ENCODE data around the gene KIF3C.

DNA sequence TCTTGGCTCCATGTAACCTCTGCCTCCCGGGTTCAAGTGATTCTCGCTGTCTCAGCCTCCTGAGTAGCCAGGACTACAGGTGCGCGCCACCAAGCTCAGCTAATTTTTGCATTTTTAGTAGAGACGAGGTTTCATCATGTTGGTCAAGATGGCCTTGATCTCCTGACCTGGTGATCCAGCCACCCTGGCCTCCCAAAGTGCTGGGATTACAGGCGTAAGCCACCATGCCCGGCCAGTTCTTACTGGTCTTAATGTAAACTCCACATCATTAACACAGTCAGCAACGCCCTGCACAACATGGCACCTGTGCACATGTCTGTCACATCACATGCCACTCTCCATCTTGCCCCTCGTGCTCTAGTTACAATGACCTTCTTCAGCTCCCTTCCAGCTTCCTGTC lies 5.8 kb upstream of the KIF3C start:
- TF ChIP-seq, protein P1, sequence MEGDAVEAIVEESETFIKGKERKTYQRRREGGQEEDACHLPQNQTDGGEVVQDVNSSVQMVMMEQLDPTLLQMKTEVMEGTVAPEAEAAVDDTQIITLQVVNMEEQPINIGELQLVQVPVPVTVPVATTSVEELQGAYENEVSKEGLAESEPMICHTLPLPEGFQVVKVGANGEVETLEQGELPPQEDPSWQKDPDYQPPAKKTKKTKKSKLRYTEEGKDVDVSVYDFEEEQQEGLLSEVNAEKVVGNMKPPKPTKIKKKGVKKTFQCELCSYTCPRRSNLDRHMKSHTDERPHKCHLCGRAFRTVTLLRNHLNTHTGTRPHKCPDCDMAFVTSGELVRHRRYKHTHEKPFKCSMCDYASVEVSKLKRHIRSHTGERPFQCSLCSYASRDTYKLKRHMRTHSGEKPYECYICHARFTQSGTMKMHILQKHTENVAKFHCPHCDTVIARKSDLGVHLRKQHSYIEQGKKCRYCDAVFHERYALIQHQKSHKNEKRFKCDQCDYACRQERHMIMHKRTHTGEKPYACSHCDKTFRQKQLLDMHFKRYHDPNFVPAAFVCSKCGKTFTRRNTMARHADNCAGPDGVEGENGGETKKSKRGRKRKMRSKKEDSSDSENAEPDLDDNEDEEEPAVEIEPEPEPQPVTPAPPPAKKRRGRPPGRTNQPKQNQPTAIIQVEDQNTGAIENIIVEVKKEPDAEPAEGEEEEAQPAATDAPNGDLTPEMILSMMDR (tag by site-specific recombination; IDR thresholded peaks at IDR 0.05) = no peak
- TF ChIP-seq ZNF302 (tag by site-specific recombination; IDR thresholded peaks at IDR 0.05; ENCODE audit: low read depth) (no peak), ZNF521 (tag by site-specific recombination; IDR thresholded peaks at IDR 0.05) (no peak), YY1 (tag by site-specific recombination; IDR thresholded peaks at IDR 0.05) (no peak)

All from HEK293 (cell line).